Thoracic aorta (tissue), 2 donors: ENCODE data around the gene ZNF107. TPM values are rescaled to one million over a fixed set of nuclear protein-coding genes. Genes with fewer than 3 reads are reported as not detected.

Experiments
- ATAC-seq: fragments of 150-250 bp; one replicate; pipeline ENCODE4 v1.8.0; 2017; ENCODE audit warnings: low read depth; ENCODE audit not compliant: insufficient number of reproducible peaks, low FRiP score
- DNase-seq: peaks from one replicate; pipeline ENCODE4 v3.0.0-alpha.2; 2020; ENCODE audit warnings: low spot score
- H3K27ac ChIP-seq, 2 donors: fragments of 200-600 bp; sonication (generic); 1 replicate in 1 of 2; 2 replicates in 1 of 2; pipeline ENCODE4 v1.5.1; 2016; ENCODE audit warnings: mild to moderate bottlenecking in 2 of 2, moderate library complexity in 2 of 2
- H3K27me3 ChIP-seq: fragments of 200-600 bp; sonication (generic); replicated peaks from 2 replicates; pipeline ENCODE4 v1.6.0; 2016; ENCODE audit warnings: mild to moderate bottlenecking; ENCODE audit not compliant: insufficient read depth
- H3K36me3 ChIP-seq: fragments of 200-600 bp; sonication (generic); one replicate; pipeline ENCODE4 v1.5.1; 2016
- H3K4me1 ChIP-seq, 2 donors: fragments of 200-600 bp; sonication (generic); 1 replicate in 1 of 2; 2 replicates in 1 of 2; pipeline versions ENCODE4 v1.5.1 to v1.6.0; 2016; ENCODE audit warnings: low read depth in 2 of 2, mild to moderate bottlenecking in 1 of 2; ENCODE audit not compliant: control insufficient read depth in 1 of 2
- H3K4me3 ChIP-seq: fragments of 200-600 bp; sonication (generic); 2 replicates; pipeline ENCODE4 v1.5.1; 2016; ENCODE audit warnings: mild to moderate bottlenecking
- H3K9me3 ChIP-seq: fragments of 200-600 bp; sonication (generic); 2 replicates; pipeline ENCODE4 v1.5.1; 2016
- CTCF ChIP-seq: fragments of 200-600 bp; sonication (generic); IDR thresholded peaks from one replicate; pipeline ENCODE4 v1.5.1; 2019; ENCODE audit warnings: antibody characterized with exemption
- total RNA-seq, 2 donors: library from RNA; depleted of rRNA; stranded (reverse); fragments of >200 nt; gene quantifications; one replicate each; pipeline versions ENCODE4 v1.1.0 to v1.2.3, GENCODE V29; 2016

ZNF107 gene
- total RNA-seq, 2 donors from 2014 or later, result 5.6 to 6.9 TPM

- DNase-seq, result no peak
- no peaks in the 10 kb centered on the region for H3K36me3 ChIP-seq
- H3K27ac ChIP-seq, result no peak overlapping the region
- H3K4me1 ChIP-seq, result no peaks in the 10 kb centered on the region
- ATAC-seq, result no peak
- H3K4me3 ChIP-seq, result no peak overlapping the region
- no peak for TF ChIP-seq CTCF
- H3K9me3 ChIP-seq, result no peaks in the 10 kb centered on the region
- H3K27me3 ChIP-seq, result no peaks in the 10 kb centered on the region
Observed at GRCh38 chr7:64642875-64643274, 23.1 kb upstream of the ZNF107 start.

GRCh38 chr7:64643566-64643965, 22.4 kb upstream of the ZNF107 start:
- Histone ChIP-seq H3K4me1 (no peaks in the 10 kb centered on the region), H3K27me3 (no peaks in the 10 kb centered on the region), H3K27ac (no peak overlapping the region), H3K36me3 (no peaks in the 10 kb centered on the region), H3K4me3 (no peak overlapping the region), H3K9me3 (no peaks in the 10 kb centered on the region)
- DNase-seq (no peak), ATAC-seq (no peak)
- TF ChIP-seq CTCF, result no peak

GRCh38 chr7:64651203-64651602, 14.7 kb upstream of the ZNF107 start:
- Histone ChIP-seq H3K4me3 (no peak overlapping the region), H3K9me3 (no peaks in the 10 kb centered on the region), H3K27me3 (no peaks in the 10 kb centered on the region), H3K36me3 (no peaks in the 10 kb centered on the region), H3K4me1 (no peaks in the 10 kb centered on the region), H3K27ac (no peak overlapping the region)
- no peak for TF ChIP-seq CTCF
- no peak for DNase-seq
- ATAC-seq, result no peak

GRCh38 chr7:64651632-64652165, 14.2 kb upstream of the ZNF107 start:
- ATAC-seq, result no peak
- Histone ChIP-seq H3K27me3 (no peaks in the 10 kb centered on the region), H3K27ac (no peak overlapping the region), H3K4me1 (no peaks in the 10 kb centered on the region), H3K4me3 (no peak overlapping the region), H3K36me3 (no peaks in the 10 kb centered on the region), H3K9me3 (no peaks in the 10 kb centered on the region)
- no peak for TF ChIP-seq CTCF
- no peak for DNase-seq

GRCh38 chr7:64653721-64654401, 12.1 kb upstream of the ZNF107 start:
- ATAC-seq, result no peak

More at GRCh38 chr7:64653721-64654401, 12.1 kb upstream of the ZNF107 start:
- H3K9me3 ChIP-seq, result no peaks in the 10 kb centered on the region
- no peak for TF ChIP-seq CTCF
- DNase-seq, result no peak
- no peak overlapping the region for H3K27ac ChIP-seq
- no peaks in the 10 kb centered on the region for H3K4me1 ChIP-seq
- no peaks in the 10 kb centered on the region for H3K27me3 ChIP-seq
- no peak overlapping the region for H3K4me3 ChIP-seq
- H3K36me3 ChIP-seq, result no peaks in the 10 kb centered on the region
